H1 (cell line): ENCODE data around the gene HSP90B1. TPM values are rescaled to one million over a fixed set of nuclear protein-coding genes. Genes with fewer than 3 reads are reported as not detected.

Experiments
- BCL11A ChIP-seq, 2 experiments: IDR thresholded peaks; one replicate each; pipeline ENCODE4 v1.6.1; 2011; ENCODE audit warnings: low read depth in 2 of 2, low read length in 2 of 2, mild to moderate bottlenecking in 2 of 2
- CEBPB ChIP-seq: IDR thresholded peaks from 2 replicates; pipeline ENCODE4 v1.6.1; 2012; ENCODE audit warnings: low read depth, low read length
- CHD7 ChIP-seq: fragments of 300-600 bp; sonication (generic); IDR thresholded peaks from 2 replicates; pipeline ENCODE4 v1.7.1; 2012; ENCODE audit warnings: low read length, moderate library complexity, mild to moderate bottlenecking, inconsistent platforms; ENCODE audit not compliant: insufficient replicate concordance
- CTCF ChIP-seq, 3 experiments: IDR thresholded peaks; 1 replicate in 2 of 3; 2 replicates in 1 of 3; pipeline versions ENCODE4 v1.5.1 to v1.6.1; 2011; ENCODE audit warnings: low read length in 3 of 3, mild to moderate bottlenecking in 3 of 3, inconsistent platforms in 2 of 3, low read depth in 1 of 3, moderate library complexity in 1 of 3; ENCODE audit not compliant: insufficient read depth in 1 of 3; ENCODE audit errors: control extremely low read depth in 1 of 3
- GABPA ChIP-seq: IDR thresholded peaks from 2 replicates; pipeline ENCODE4 v1.6.1; 2011; ENCODE audit warnings: mild to moderate bottlenecking, low read length, moderate library complexity, borderline replicate concordance; ENCODE audit not compliant: insufficient read depth
- SAP30 ChIP-seq: fragments of 300-600 bp; sonication (generic); IDR thresholded peaks from 2 replicates; pipeline ENCODE4 v1.7.1; 2012; ENCODE audit warnings: low read length, moderate library complexity, mild to moderate bottlenecking, inconsistent platforms; ENCODE audit not compliant: insufficient read depth, insufficient replicate concordance
- YY1 ChIP-seq: IDR thresholded peaks from 2 replicates; pipeline ENCODE4 v1.6.1; 2011; ENCODE audit warnings: low read depth, mild to moderate bottlenecking, low read length
- polyA plus RNA-seq, 7 experiments: library from polyadenylated mRNA; depleted of rRNA in 3 of 7; stranded (reverse) in 5 of 7; unstranded in 2 of 7; fragments of >200 nt in 5 of 7; fragments of 200-250 nt in 2 of 7; gene quantifications; 1 replicate in 5 of 7; 2 replicates in 1 of 7; 4 replicates in 1 of 7; pipeline versions ENCODE4 v1.2.1 to v1.2.3, GENCODE V29; 2011 to 2013; ENCODE audit warnings: missing spikeins in 2 of 7, mixed read lengths in 2 of 7
- total RNA-seq: library from RNA; stranded (reverse); fragmentation: NEBNext Ultra II Directional; extraction: Animal tissue kit (Norgen Biotek cat#: 25700); gene quantifications from 2 replicates; pipeline ENCODE4 v1.2.1, GENCODE V29; 2021

HSP90B1 gene
- total and polyA plus RNA-seq, 2 of the 8 experiments (the other 6 are each of a cell fraction or from before 2014, with no cell fraction given) = 161 to 847 TPM

DNA sequence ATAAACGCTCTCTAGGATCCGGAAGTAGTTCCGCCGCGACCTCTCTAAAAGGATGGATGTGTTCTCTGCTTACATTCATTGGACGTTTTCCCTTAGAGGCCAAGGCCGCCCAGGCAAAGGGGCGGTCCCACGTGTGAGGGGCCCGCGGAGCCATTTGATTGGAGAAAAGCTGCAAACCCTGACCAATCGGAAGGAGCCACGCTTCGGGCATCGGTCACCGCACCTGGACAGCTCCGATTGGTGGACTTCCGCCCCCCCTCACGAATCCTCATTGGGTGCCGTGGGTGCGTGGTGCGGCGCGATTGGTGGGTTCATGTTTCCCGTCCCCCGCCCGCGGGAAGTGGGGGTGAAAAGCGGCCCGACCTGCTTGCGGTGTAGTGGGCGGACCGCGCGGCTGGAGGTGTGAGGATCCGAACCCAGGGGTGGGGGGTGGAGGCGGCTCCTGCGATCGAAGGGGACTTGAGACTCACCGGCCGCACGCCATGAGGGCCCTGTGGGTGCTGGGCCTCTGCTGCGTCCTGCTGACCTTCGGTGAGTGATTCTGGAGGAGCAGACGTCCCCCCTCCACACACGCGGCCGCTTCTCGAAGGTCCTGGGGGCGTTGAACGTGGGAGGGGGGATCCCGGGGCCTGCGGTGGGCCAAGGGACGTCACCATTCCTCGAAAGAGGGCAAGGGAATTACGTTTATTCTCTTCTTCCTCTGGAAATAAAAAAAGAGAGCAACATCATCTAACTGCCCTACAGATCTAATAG lies at the start of gene HSP90B1 (continued):
- TF ChIP-seq CHD7 (no peak), BCL11A (IDR thresholded peaks at IDR 0.05; ENCODE audit: low read depth in 2 of 2, low read length in 2 of 2) (no peak), YY1 (0 out of 2 replicates have a peak, but pooled peaks have one; percentile 16), CEBPB (no peak), CTCF (IDR thresholded peaks at IDR 0.05; ENCODE audit: control extremely low read depth in 1 of 3, insufficient read depth in 1 of 3, low read depth in 1 of 3, low read length in 3 of 3) (no peak), SAP30 (no peak), GABPA (peak; percentile 18; the same call in 1 of the 2 replicates)
